GM18909 (cell line): ENCODE measurements around the gene RPL37.
"Not testable (repeated sequence)": the region's sequence is repeated elsewhere in the genome, so short reads cannot be mapped to it uniquely, and the experiment has no call there.

Experiments
- ATAC-seq: cut with Tn5 transposase; IDR thresholded peaks from one replicate; pipeline ENCODE4 v1.9.1; 2021; ENCODE audit warnings: mild to moderate bottlenecking; ENCODE audit not compliant: unreplicated experiment, poor library complexity

Gene RPL37

GRCh38 chr5:40838086-40838485 lies 3.1 kb upstream of the RPL37 start:
- no peak for ATAC-seq

GRCh38 chr5:40834391-40834848 lies 602 bp downstream of the RPL37 start:
- no peak for ATAC-seq

- ATAC-seq: no peak
Observed at GRCh38 chr5:40833712-40834229, 1.3 kb downstream of the RPL37 start.

GRCh38 chr5:40832345-40832744 lies 2.7 kb downstream of the RPL37 start:
- no peak for ATAC-seq

- no peak for ATAC-seq
Observed at GRCh38 chr5:40831346-40832210, 3.4 kb downstream of the RPL37 start.

- ATAC-seq: no peak
Observed at GRCh38 chr5:40829748-40830533, 5.1 kb downstream of the RPL37 start.

- ATAC-seq: no peak
Observed at GRCh38 chr5:40828690-40829661, 6.0 kb downstream of the RPL37 start.

GRCh38 chr5:40828021-40828631 lies 6.9 kb downstream of the RPL37 start:
- no peak for ATAC-seq

GRCh38 chr5:40827188-40827977 lies 7.6 kb downstream of the RPL37 start:
- ATAC-seq: no peak

- no peak for ATAC-seq
Observed at GRCh38 chr5:40826489-40827187, 8.4 kb downstream of the RPL37 start.

GRCh38 chr5:40825461-40826043 lies 9.5 kb downstream of the RPL37 start:
- not testable (repeated sequence) for ATAC-seq

GRCh38 chr5:40823459-40823858 lies 11.6 kb downstream of the RPL37 start:
- no peak for ATAC-seq

- no peak for ATAC-seq
Observed at GRCh38 chr5:40813698-40814281, 21.2 kb downstream of the RPL37 start.

- no peak for ATAC-seq
Observed at GRCh38 chr5:40812125-40812524, 22.9 kb downstream of the RPL37 start.

- no peak for ATAC-seq
Observed at GRCh38 chr5:40801771-40802562, 33.1 kb downstream of the RPL37 start.

GRCh38 chr5:40799258-40799657 lies 35.8 kb downstream of the RPL37 start:
- ATAC-seq: no peak

GRCh38 chr5:40798801-40799210 lies 36.2 kb downstream of the RPL37 start:
- ATAC-seq: no peak
